ENCODE data around the gene HDAC4.

GRCh38 chr2:239167011-239167673 lies 233.7 kb downstream of the HDAC4 start:
- no peak for TF ChIP-seq EZH2phosphoT487 (IDR thresholded peaks at IDR 0.05; ENCODE audit: unreplicated experiment)
- TF ChIP-seq CTCF (conservative IDR thresholded peaks at IDR 0.05; ENCODE audit: low read depth in 2 of 2), result no peak
- TF ChIP-seq ZNF114 (CRISPR knock-in tag; IDR thresholded peaks at IDR 0.05), result no peak
- TF ChIP-seq CREB1 (CRISPR knock-in tag; IDR thresholded peaks at IDR 0.05; ENCODE audit: low read depth), result no peak
- no peak for TF ChIP-seq REST (IDR thresholded peaks at IDR 0.05; ENCODE audit: unreplicated experiment)
- no peak for TF ChIP-seq POLR2AphosphoS5 (IDR thresholded peaks at IDR 0.05; ENCODE audit: low read depth)
- no peak for TF ChIP-seq EZH2 (IDR thresholded peaks at IDR 0.05; ENCODE audit: low read depth, unreplicated experiment)
- TF ChIP-seq NANOG (IDR thresholded peaks at IDR 0.05; ENCODE audit: borderline replicate concordance), result no peak
- no peak for TF ChIP-seq ZNF331 (CRISPR knock-in tag; IDR thresholded peaks at IDR 0.05; ENCODE audit: low read depth)
- TF ChIP-seq STAT1 (IDR thresholded peaks at IDR 0.05; ENCODE audit: unreplicated experiment), result no peak
- TF ChIP-seq JUNB (IDR thresholded peaks at IDR 0.05; ENCODE audit: unreplicated experiment), result no peak
- no peak for TF ChIP-seq ETS1 (IDR thresholded peaks at IDR 0.05)

Measured in GM23338 (cell line).